A673 (cell line): ENCODE data around the gene DCLK2. TPM values are rescaled to one million over a fixed set of nuclear protein-coding genes. Genes with fewer than 3 reads are reported as not detected.

ENCODE experiments used
- BruUV-seq: library from RNA; stranded (reverse); fragments of 400-500 nt; replicated peaks from 2 replicates; lab custom pipeline; 2021; lab: Mats Ljungman, UMichigan
- CTCF ChIA-PET: fragments of 300-600 bp; sonication (Branson Sonifier 250); formaldehyde crosslinking; loops from one replicate; lab custom pipeline; 2022; ENCODE audit warnings: antibody characterized with exemption; lab: Charles Lee
- POLR2A ChIA-PET: fragments of 300-600 bp; sonication (Branson Sonifier 250); formaldehyde crosslinking; loops from one replicate; lab custom pipeline; 2022; ENCODE audit warnings: antibody characterized with exemption; ENCODE audit not compliant: low non-redundant PET; lab: Charles Lee
- DNase-seq: peaks from one replicate; pipeline ENCODE4 v3.0.0-alpha.2; 2015; ENCODE audit warnings: low spot score
- H3K27ac ChIP-seq: fragments of 200-600 bp; sonication (generic); 2 replicates; pipeline ENCODE4 v1.5.1; 2016; ENCODE audit warnings: mixed run types, low read depth, mild to moderate bottlenecking, mixed read lengths, antibody characterized with exemption, low read length; ENCODE audit not compliant: poor library complexity, severe bottlenecking
- H3K27me3 ChIP-seq: fragments of 200-600 bp; sonication (generic); replicated peaks from 2 replicates; pipeline ENCODE4 v1.6.1; 2017; ENCODE audit warnings: mixed run types, low read depth, mild to moderate bottlenecking, mixed read lengths, antibody characterized with exemption, low read length; ENCODE audit not compliant: insufficient read depth, poor library complexity
- H3K36me3 ChIP-seq: fragments of 200-600 bp; sonication (generic); 2 replicates; pipeline ENCODE4 v1.6.1; 2016; ENCODE audit warnings: mixed run types, mild to moderate bottlenecking, mixed read lengths, antibody characterized with exemption, low read length; ENCODE audit not compliant: insufficient read depth, poor library complexity, severe bottlenecking
- H3K4me1 ChIP-seq: fragments of 200-600 bp; sonication (generic); 2 replicates; pipeline ENCODE4 v1.6.1; 2017; ENCODE audit warnings: mixed run types, mild to moderate bottlenecking, mixed read lengths, antibody characterized with exemption, low read length; ENCODE audit not compliant: insufficient read depth, poor library complexity, severe bottlenecking
- H3K4me3 ChIP-seq: fragments of 200-600 bp; sonication (generic); 2 replicates; pipeline ENCODE4 v1.5.1; 2016; ENCODE audit warnings: low read depth, mixed run types, mild to moderate bottlenecking, mixed read lengths, low read length; ENCODE audit not compliant: poor library complexity, severe bottlenecking
- H3K9me3 ChIP-seq: fragments of 200-600 bp; sonication (generic); 2 replicates; pipeline ENCODE4 v1.6.1; 2016; ENCODE audit warnings: mixed run types, low read depth, mild to moderate bottlenecking, mixed read lengths, antibody characterized with exemption, low read length; ENCODE audit not compliant: poor library complexity, severe bottlenecking
- EZH2 ChIP-seq: fragments of 200-600 bp; sonication (generic); IDR thresholded peaks from 2 replicates; pipeline ENCODE4 v1.6.1; 2017; ENCODE audit warnings: borderline replicate concordance, low read depth, mild to moderate bottlenecking, mixed read lengths, antibody characterized with exemption, low read length; ENCODE audit not compliant: poor library complexity, severe bottlenecking
- intact Hi-C: fragments of 100-400 bp; cut with micrococcal nuclease; formaldehyde crosslinking; loops from one replicate; pipeline ENCODE4 v1.10.0; 2022; ENCODE audit not compliant: unreplicated experiment
- total RNA-seq: library from RNA; stranded (reverse); gene quantifications from 2 replicates; pipeline ENCODE4 v1.2.3, GENCODE V29; 2021
- TF ChIP-seq, protein P1 (sequence below): fragments of 300-800, 200-600 bp; sonication (generic); conservative IDR thresholded peaks from 2 replicates; pipeline ENCODE4 v1.5.1; 2017; ENCODE audit warnings: low read depth, mild to moderate bottlenecking, antibody characterized with exemption, low read length, moderate library complexity, mixed read lengths

Gene DCLK2
- total RNA-seq, 1 experiment from 2014 or later: 4.9 TPM

- Histone ChIP-seq H3K4me3 (no peak overlapping the region), H3K9me3 (no peaks in the 10 kb centered on the region), H3K27ac (no peak overlapping the region), H3K36me3 (no peaks in the 10 kb centered on the region), H3K4me1 (peaks cover 5% of the 10 kb centered on the region), H3K27me3 (no peaks in the 10 kb centered on the region)
- CTCF ChIA-PET: no interaction called here
- no peak for TF ChIP-seq EZH2
- TF ChIP-seq, protein P1, sequence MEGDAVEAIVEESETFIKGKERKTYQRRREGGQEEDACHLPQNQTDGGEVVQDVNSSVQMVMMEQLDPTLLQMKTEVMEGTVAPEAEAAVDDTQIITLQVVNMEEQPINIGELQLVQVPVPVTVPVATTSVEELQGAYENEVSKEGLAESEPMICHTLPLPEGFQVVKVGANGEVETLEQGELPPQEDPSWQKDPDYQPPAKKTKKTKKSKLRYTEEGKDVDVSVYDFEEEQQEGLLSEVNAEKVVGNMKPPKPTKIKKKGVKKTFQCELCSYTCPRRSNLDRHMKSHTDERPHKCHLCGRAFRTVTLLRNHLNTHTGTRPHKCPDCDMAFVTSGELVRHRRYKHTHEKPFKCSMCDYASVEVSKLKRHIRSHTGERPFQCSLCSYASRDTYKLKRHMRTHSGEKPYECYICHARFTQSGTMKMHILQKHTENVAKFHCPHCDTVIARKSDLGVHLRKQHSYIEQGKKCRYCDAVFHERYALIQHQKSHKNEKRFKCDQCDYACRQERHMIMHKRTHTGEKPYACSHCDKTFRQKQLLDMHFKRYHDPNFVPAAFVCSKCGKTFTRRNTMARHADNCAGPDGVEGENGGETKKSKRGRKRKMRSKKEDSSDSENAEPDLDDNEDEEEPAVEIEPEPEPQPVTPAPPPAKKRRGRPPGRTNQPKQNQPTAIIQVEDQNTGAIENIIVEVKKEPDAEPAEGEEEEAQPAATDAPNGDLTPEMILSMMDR: no peak
- POLR2A ChIA-PET: no interaction called here
- no peak for DNase-seq
- intact Hi-C loops: no loop called here
- BruUV-seq: no TSS peak
Measured at GRCh38 chr4:150256841-150257730, 178.8 kb downstream of the DCLK2 start.

- H3K4me1 ChIP-seq: peaks cover 5% of the 10 kb centered on the region
- DNase-seq: no peak
- CTCF ChIA-PET: no interaction called here
- POLR2A ChIA-PET: no interaction called here
- no peaks in the 10 kb centered on the region for H3K27me3 ChIP-seq
- no peaks in the 10 kb centered on the region for H3K9me3 ChIP-seq
- TF ChIP-seq, protein P1: no peak
- no peak for TF ChIP-seq EZH2
- no peak overlapping the region for H3K4me3 ChIP-seq
- intact Hi-C loops: no loop called here
- no peaks in the 10 kb centered on the region for H3K36me3 ChIP-seq
- BruUV-seq: no TSS peak
- H3K27ac ChIP-seq: no peak overlapping the region
Measured at GRCh38 chr4:150258569-150258968, 180.3 kb downstream of the DCLK2 start.

- DNase-seq: no peak
- H3K27me3 ChIP-seq: no peaks in the 10 kb centered on the region
- peaks cover 5% of the 10 kb centered on the region for H3K4me1 ChIP-seq
- no TSS peak for BruUV-seq
- intact Hi-C loops: no loop called here
- no peak overlapping the region for H3K27ac ChIP-seq
- POLR2A ChIA-PET: no interaction called here
- CTCF ChIA-PET: no interaction called here
- no peaks in the 10 kb centered on the region for H3K36me3 ChIP-seq
- TF ChIP-seq, protein P1: no peak
- TF ChIP-seq EZH2: no peak
- H3K9me3 ChIP-seq: no peaks in the 10 kb centered on the region
- H3K4me3 ChIP-seq: no peak overlapping the region
Measured at GRCh38 chr4:150259861-150260567, 181.8 kb downstream of the DCLK2 start.
